GM21529 (cell line): Measurements from ENCODE around the gene ASXL1.

Experiments used
- ATAC-seq: cut with Tn5 transposase; IDR thresholded peaks from one replicate; pipeline ENCODE4 v1.9.1; 2021; ENCODE audit not compliant: unreplicated experiment

Gene ASXL1

GRCh38 chr20:32438331-32438858 lies 80.3 kb downstream of the ASXL1 start:
- ATAC-seq = no peak

DNA sequence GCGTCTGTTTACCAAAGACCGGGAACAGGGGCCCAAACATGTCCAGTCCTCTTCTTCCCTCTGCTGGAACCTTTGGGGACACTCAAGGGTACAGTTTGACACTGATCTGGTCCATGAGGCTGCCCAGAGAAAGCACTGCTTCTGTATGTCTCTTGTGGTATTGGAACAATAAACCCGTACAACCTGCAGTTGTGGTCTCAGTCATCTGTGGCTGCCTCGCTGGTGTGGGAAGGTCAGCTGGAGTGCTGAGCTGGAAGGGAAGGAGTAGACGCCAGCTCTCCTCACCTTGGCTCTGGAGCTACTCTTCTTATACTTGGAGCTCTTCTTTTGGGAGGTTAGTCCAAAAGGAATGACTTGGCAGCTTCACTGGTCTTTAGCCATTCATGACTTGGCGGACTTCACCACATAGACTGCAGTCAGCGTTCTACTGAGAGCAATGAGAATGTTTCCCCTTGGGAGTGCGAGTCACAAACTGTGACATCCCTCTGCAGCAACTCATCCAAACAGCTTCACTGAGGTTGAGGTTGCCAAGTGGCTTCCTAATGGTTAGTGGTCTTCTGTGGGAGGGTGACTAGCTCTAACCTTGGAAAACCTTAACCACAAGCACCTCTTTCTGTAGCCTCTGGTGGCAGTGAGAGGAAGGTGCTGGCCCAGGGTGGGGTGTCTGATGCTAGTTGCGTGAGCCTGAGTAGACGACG lies 81.2 kb downstream of the ASXL1 start:
- no peak for ATAC-seq

DNA sequence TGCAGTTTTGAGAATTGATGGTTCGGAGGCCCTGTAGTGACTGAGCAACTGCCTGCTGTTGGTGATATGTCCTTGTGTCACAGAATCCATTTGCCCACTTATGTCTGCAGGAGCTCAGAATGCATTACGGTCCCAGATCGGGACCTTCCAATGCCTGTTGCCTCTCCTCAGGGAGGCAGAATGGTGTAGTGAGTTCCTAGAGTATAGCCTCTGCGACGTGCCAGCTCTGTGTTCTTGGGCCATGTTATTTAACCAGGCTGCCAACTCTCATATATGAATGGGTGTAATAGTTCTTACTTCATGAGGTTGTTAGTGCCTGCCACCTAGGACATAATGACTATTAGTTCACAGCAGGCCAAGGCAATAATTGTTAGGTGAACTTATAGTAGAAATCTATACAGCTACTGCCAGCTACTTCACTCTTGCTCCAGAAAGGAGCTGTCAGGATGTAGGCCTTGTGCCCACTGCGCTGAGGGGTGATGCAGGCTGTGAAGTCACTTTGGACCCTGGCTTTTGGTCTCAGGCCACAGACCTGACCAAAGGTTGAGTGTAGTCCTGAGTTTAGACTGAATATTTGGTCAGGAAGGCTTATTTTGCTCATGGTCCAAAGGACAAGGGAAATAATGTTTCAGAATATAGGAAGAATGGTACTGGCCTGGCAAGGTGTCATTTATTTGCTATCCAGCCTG lies 82.1 kb downstream of the ASXL1 start:
- ATAC-seq = no peak

DNA sequence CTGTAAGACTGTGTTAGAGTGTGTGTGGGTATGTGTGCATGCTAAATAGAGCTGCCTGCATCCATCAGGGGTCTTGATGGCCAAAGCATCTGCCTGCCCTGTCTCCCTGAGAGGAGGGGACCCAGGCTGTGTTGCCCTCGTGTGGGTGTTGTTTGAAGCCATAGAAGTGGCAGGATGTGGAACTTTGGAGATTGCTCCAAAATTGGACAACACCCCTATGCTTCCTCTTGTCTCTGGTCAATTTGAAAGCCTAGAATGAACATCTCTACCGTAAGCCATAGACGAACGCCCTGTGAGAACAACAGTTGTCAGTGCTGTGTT lies 82.6 kb downstream of the ASXL1 start:
- no peak for ATAC-seq

DNA sequence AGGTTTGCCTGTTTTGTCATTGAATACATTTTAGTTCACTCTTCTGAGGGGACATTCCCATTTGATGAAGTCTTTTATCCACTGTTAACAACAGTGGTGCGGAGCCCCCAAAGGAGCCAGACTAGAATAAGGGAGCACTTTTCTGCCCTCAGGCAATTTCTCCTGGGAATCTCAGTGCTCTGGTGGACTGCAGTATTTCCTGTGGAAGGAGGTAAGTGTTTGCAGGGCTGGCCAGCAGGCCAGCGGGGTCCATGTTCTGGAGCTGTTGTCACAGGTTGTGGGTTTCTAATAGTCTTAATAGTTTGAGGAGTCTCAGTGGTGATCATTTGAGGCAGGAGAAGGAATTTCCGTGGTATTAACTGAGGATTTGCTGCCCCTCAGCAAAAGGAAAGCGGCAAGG lies 83.5 kb downstream of the ASXL1 start:
- no peak for ATAC-seq

GRCh38 chr20:32442630-32443373 lies 84.7 kb downstream of the ASXL1 start:
- ATAC-seq = no peak

DNA sequence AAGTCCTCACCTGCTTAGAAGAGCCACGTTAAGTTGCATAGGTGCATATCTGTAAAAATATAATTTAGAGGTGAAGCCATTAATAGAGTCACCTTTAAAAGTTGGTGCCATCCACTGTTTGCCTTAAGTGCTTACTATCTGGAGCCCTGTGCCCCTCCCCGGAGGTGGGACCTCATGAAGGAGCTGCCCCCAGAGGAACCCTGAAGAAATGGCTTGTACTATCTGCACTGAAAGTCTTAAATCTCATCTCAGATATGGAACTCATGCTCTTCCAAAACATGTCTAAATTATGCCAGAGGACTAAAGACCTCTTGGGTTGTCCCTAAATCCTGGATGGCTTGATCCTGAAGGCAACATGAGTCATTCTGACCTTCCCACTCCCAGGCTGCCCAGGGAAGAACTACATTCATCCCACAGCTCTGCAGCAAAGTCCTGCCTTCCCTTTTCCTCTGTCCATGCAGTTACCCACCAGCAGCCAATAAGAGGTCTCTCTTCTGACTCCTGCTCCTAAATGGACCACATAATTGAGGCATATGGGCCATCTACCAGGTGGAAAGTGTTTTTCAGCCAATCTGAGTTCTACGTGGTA lies 85.3 kb downstream of the ASXL1 start:
- no peak for ATAC-seq

DNA sequence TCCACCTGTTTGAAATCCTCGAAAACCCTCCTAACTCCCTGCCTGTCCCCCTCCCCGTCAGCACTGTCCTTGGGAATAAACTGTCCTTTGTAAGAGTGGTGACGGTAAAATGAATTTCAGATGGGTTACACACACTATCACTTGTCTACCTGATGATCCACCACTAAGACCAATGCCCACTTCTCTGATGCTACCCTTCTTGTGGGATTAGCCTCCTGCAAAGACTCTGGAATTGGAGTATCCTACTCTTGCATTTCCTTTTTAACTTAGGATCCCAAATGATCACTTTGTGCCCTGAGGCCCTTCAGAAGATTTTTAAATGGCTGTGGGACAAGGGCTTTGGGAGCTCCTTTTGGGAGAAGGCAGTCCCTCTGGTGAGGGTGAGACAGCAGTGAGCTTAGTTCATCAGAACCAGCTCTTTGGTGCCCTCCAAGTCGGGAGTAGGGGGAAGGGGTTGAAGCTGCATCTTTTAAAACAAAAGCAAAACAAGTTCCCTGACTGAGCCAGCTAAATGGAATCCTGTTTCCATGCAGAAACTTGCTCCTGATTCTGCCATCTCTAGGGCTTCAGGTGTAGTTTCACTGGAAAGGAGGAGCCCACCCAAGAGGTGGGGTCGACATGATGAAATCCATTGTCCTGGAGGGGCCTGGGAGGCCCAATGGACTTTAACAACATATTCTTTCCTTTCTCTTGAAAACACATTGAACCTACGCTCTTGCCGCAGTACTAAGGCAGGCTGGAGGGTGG lies 86.5 kb downstream of the ASXL1 start:
- ATAC-seq = no peak

- ATAC-seq = no peak
These were observed 87.6 kb downstream of the ASXL1 start for GRCh38 chr20:32445539-32446273.

DNA sequence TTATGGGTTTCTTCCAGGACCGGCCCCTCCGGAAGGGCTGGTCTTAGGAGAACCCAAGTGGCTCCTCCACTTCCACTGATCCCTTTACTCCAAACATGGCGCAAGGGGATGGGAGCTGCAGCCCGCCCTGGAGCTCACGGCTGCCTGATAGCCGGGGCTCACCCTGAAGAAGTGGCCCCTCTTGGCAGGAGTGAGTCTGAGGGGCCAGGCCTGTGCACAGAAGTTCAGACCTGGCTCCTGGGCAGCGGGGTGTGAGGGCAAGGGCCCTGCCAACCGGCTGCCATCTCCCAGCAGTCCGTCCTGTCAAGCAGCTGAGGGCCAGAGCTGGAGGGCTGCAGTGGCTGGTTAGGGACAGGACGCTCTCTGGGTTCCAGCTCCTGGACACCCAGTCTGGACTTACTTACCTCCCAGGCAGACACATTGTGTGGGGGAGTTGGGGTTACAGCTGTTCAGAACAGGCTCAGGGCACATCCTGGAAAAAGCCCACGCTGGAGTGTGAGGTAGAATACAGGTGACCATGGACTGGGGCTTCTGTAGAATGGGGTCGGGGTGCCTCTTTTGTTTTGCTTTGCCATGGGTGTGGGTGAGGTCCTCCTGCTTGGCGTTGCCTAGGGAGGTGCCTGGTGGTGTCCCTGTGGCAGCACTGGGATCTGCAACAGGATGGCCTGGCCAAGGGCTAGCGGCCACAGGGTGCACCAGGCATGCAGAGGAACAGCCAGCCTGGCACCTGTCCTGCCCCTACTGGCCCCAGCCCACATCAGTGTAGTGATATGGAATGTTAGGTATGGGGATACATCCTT lies 88.4 kb downstream of the ASXL1 start:
- no peak for ATAC-seq

- no peak for ATAC-seq
These were observed 89.3 kb downstream of the ASXL1 start for GRCh38 chr20:32447136-32448027.

- no peak for ATAC-seq
These were observed 90.3 kb downstream of the ASXL1 start for GRCh38 chr20:32448306-32449056.

DNA sequence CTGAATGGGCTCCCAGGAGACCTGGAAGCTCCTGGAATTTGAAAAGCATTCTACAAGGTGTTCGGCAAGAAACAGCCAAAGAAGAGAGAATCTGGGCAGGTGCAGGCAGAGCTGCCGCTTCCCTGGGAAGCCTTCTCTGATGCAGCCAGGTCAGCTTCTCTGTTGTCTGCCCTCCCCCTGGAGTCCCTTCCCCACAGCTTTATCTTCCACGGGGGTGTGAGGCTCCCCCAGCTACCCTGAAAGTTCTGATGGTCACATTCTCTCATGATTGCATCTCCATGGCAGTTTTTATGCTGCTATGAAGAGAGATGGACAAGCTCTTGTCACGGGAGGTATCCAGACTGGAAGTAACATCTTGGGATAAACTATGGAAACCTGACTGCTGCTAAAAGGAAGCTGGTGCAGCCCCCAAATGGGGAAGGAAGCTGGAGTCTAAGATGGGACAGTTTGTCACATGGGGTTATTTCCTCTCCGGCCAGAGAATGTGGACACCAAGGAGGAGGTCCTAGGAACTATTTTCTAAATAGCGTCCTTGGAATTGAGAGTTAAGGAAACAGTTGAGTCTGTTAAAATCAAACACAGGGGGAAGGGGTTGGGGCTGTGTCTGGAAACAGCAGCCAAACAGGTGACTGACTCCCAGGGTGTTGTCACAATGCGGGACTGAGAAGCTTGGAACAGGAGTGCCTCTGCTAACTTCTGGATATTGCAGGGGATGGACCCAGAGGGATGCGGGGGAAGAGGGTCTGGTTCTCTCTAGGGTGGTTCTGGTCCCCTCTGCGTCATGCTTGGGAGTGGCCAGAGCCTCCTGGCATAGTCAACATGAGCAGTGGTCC lies 91.1 kb downstream of the ASXL1 start:
- ATAC-seq = no peak

- ATAC-seq = no peak
These were observed 91.8 kb downstream of the ASXL1 start for GRCh38 chr20:32449890-32450401.

DNA sequence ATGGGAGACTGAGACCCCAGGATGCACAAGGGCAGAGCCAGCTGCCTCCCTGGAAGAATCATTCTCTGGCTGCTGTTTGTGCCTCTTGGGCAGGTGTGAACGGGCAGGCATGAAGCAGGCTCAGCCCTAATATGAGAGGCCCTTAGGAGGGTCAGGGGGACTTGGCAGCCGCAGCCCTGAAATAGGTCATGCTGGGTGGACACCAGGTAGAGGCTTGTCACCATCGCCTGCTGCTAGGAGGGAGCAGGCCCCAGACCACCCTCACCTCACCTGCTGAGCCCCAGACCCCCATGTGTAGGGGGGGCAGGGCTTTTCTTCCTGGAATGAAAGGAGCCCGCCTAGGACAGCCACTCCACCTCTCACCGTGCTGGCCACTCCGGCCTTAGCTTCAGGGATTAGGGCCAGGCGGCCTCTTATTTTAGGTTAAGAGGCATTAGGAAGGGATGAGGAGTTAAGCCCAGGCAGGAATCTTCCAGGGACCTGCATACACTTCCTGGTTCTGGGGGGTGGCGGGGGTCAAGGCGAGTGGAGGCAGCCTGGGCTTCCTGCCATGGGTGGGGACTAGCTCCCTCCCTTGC lies 92.4 kb downstream of the ASXL1 start:
- no peak for ATAC-seq

- no peak for ATAC-seq
These were observed 93.2 kb downstream of the ASXL1 start for GRCh38 chr20:32451340-32451681.
